NCI-H446 (cell line): ENCODE data around the gene OTOR.

Source experiments
- DNase-seq, 2 experiments: peaks; one replicate each; lab custom pipeline; 2025; lab: John Stamatoyannopoulos, UW

Gene OTOR

GRCh38 chr20:16748308-16748900, at the start of gene OTOR:
Gene OTOR (plus strand): TSS chr20:16748358. CDS start chr20:16748402, 44 bp downstream.
- DNase-seq: no peak

- DNase-seq: peak in 1 of 2 experiments; percentile 3
These were observed 48.9 kb upstream of the OTOR start for GRCh38 chr20:16699293-16699692.

GRCh38 chr20:16701296-16701695, 46.9 kb upstream of the OTOR start:
- peak in 1 of 2 experiments; percentile 34 for DNase-seq

- no peak for DNase-seq
These were observed 44.6 kb upstream of the OTOR start for GRCh38 chr20:16703570-16703969.

GRCh38 chr20:16707674-16708073, 40.5 kb upstream of the OTOR start:
- no peak for DNase-seq

- DNase-seq: peak; percentile 59 to 83
These were observed 39.6 kb upstream of the OTOR start for GRCh38 chr20:16708602-16709001.

GRCh38 chr20:16709017-16709416, 39.1 kb upstream of the OTOR start:
- DNase-seq: no peak

- no peak for DNase-seq
These were observed 37.4 kb upstream of the OTOR start for GRCh38 chr20:16710781-16711180.

- DNase-seq: no peak
These were observed 36.4 kb upstream of the OTOR start for GRCh38 chr20:16711661-16712258.

GRCh38 chr20:16712511-16712947, 35.6 kb upstream of the OTOR start:
- no peak for DNase-seq

- DNase-seq: no peak
These were observed 35.1 kb upstream of the OTOR start for GRCh38 chr20:16713066-16713465.

- DNase-seq: no peak
These were observed 33.9 kb upstream of the OTOR start for GRCh38 chr20:16714242-16714641.

GRCh38 chr20:16714751-16715150, 33.4 kb upstream of the OTOR start:
- DNase-seq: peak; percentile 16 to 68

GRCh38 chr20:16719421-16719820, 28.7 kb upstream of the OTOR start:
- no peak for DNase-seq

GRCh38 chr20:16729080-16729479, 19.1 kb upstream of the OTOR start:
- no peak for DNase-seq

- peak; percentile 90 to 97 for DNase-seq
These were observed 18.3 kb upstream of the OTOR start, which contains the start of gene SNRPB2 for GRCh38 chr20:16729565-16730460. Gene SNRPB2 (plus strand): TSS chr20:16730026. CDS start chr20:16731703, 1,677 bp downstream.

- no peak for DNase-seq
These were observed 15.5 kb upstream of the OTOR start for GRCh38 chr20:16732506-16733152.

- no peak for DNase-seq
These were observed 7.6 kb upstream of the OTOR start for GRCh38 chr20:16740365-16741072.

GRCh38 chr20:16744178-16744807, 3.9 kb upstream of the OTOR start:
- peak in 1 of 2 experiments; percentile 67 for DNase-seq

GRCh38 chr20:16745204-16745603, 3.0 kb upstream of the OTOR start:
- DNase-seq: no peak

GRCh38 chr20:16747291-16747811, 807 bp upstream of the OTOR start:
- DNase-seq: peak in 1 of 2 experiments; percentile 12
